HepG2 (cell line): Measurements from ENCODE around the gene IBSP.

Experiments
- CHD4 ChIP-seq: fragments of 200-600 bp; sonication (generic); IDR thresholded peaks from 2 replicates; pipeline ENCODE4 v1.7.0; 2017; ENCODE audit warnings: mild to moderate bottlenecking, low read length, borderline replicate concordance
- ZNF24 ChIP-seq: fragments of 450-650 bp; IDR thresholded peaks from 2 replicates; pipeline ENCODE4 v1.6.1; 2017; ENCODE audit warnings: antibody characterized with exemption, mild to moderate bottlenecking
- TF ChIP-seq, protein P1 (sequence below): sonication (generic); formaldehyde crosslinking; conservative IDR thresholded peaks from 2 replicates; pipeline ENCODE4 v1.5.0; 2020; ENCODE audit warnings: missing genetic modification reagents

DNA sequence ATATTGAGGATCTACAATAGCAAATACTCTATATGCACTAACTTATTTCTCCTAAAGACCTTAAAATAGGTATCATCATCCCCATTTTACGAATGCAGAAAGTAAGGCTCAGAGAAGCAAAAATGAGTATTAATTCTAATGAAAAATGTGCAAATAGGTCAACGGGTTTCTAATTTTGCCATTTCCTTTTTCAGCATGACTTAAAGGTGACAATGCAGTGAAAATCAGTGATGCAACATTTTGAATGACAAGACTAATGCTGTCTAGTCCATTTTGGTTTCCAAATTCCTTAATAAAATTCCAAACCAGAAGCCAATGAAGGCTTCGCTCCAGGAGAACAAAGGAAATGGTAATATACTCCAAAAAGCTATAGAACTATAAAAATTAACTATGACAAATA is 37.0 kb upstream of the IBSP start:
- TF ChIP-seq, protein P1, sequence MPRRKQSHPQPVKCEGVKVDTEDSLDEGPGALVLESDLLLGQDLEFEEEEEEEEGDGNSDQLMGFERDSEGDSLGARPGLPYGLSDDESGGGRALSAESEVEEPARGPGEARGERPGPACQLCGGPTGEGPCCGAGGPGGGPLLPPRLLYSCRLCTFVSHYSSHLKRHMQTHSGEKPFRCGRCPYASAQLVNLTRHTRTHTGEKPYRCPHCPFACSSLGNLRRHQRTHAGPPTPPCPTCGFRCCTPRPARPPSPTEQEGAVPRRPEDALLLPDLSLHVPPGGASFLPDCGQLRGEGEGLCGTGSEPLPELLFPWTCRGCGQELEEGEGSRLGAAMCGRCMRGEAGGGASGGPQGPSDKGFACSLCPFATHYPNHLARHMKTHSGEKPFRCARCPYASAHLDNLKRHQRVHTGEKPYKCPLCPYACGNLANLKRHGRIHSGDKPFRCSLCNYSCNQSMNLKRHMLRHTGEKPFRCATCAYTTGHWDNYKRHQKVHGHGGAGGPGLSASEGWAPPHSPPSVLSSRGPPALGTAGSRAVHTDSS (CRISPR knock-in tag), result no peak
- no peak for TF ChIP-seq ZNF24
- TF ChIP-seq CHD4, result no peak
